ENCODE results near the gene TPSB2. TPM values are rescaled to one million over a fixed set of nuclear protein-coding genes. Genes with fewer than 3 reads are reported as not detected.
"Not testable (repeated sequence)": the region's sequence is repeated elsewhere in the genome, so short reads cannot be mapped to it uniquely, and the experiment has no call there.

Gene TPSB2
- total RNA-seq, 3 donors from 2014 or later, result 3.7 to 21.0 (median 8.2) TPM

GRCh38 chr16:1245452-1246020 is 15.6 kb upstream of the TPSB2 start:
- ATAC-seq (no peak), DNase-seq (peak in 1 of 3 donors; percentile 19)
- no peaks in the 10 kb centered on the region for H3K4me1 ChIP-seq (ENCODE audit: low read depth)
- intact Hi-C loops (cut with DNase I, micrococcal nuclease), result no loop called here
- no peak overlapping the region for H3K4me3 ChIP-seq
- H3K36me3 ChIP-seq (ENCODE audit: low read depth), result no peaks in the 10 kb centered on the region
- no peaks in the 10 kb centered on the region for H3K9me3 ChIP-seq
- no peak for TF ChIP-seq CTCF (IDR thresholded peaks at IDR 0.05)

GRCh38 chr16:1244881-1245280 is 14.9 kb upstream of the TPSB2 start:
- peak in 1 of 3 donors; percentile 48 for DNase-seq
- intact Hi-C loops (cut with DNase I, micrococcal nuclease), result no loop called here
- no peaks in the 10 kb centered on the region for H3K4me1 ChIP-seq (ENCODE audit: low read depth)
- H3K9me3 ChIP-seq, result no peaks in the 10 kb centered on the region
- TF ChIP-seq CTCF (IDR thresholded peaks at IDR 0.05), result no peak
- no peaks in the 10 kb centered on the region for H3K36me3 ChIP-seq (ENCODE audit: low read depth)
- no peak overlapping the region for H3K4me3 ChIP-seq
- ATAC-seq, result peak; percentile 21

- H3K9me3 ChIP-seq; H3K4me1 ChIP-seq (ENCODE audit: low read depth); H3K4me3 ChIP-seq; intact Hi-C loops (cut with DNase I, micrococcal nuclease); H3K36me3 ChIP-seq (ENCODE audit: low read depth); ATAC-seq: not testable (repeated sequence)
- DNase-seq, result peak in 1 of 3 donors; percentile 30
Measured at GRCh38 chr16:1243907-1244850, 14.2 kb upstream of the TPSB2 start.

- H3K4me3 ChIP-seq; ATAC-seq; intact Hi-C loops (cut with DNase I, micrococcal nuclease); H3K4me1 ChIP-seq (ENCODE audit: low read depth); DNase-seq; H3K9me3 ChIP-seq; H3K36me3 ChIP-seq (ENCODE audit: low read depth): not testable (repeated sequence)
Measured at GRCh38 chr16:1243363-1243762, 13.4 kb upstream of the TPSB2 start.

GRCh38 chr16:1241081-1241480 is 11.1 kb upstream of the TPSB2 start:
- H3K9me3 ChIP-seq; H3K4me1 ChIP-seq (ENCODE audit: low read depth); H3K4me3 ChIP-seq; intact Hi-C loops (cut with DNase I, micrococcal nuclease); ATAC-seq; DNase-seq; H3K36me3 ChIP-seq (ENCODE audit: low read depth): not testable (repeated sequence)

GRCh38 chr16:1240436-1240835 is 10.5 kb upstream of the TPSB2 start, which contains the start of gene TPSAB1:
TSS of gene TPSAB1 (plus strand) at chr16:1240705. CDS start at chr16:1240939, 234 bp downstream.
- intact Hi-C loops (cut with DNase I, micrococcal nuclease); H3K36me3 ChIP-seq (ENCODE audit: low read depth); H3K4me1 ChIP-seq (ENCODE audit: low read depth); ATAC-seq; H3K9me3 ChIP-seq; H3K4me3 ChIP-seq: not testable (repeated sequence)
- peak in 1 of 3 donors; percentile 53 for DNase-seq

GRCh38 chr16:1239575-1239974 is 9.6 kb upstream of the TPSB2 start:
- H3K4me3 ChIP-seq; H3K9me3 ChIP-seq; H3K4me1 ChIP-seq (ENCODE audit: low read depth); H3K36me3 ChIP-seq (ENCODE audit: low read depth); ATAC-seq; intact Hi-C loops (cut with DNase I, micrococcal nuclease): not testable (repeated sequence)
- DNase-seq, result peak in 1 of 3 donors; percentile 38

GRCh38 chr16:1238909-1239308 is 8.9 kb upstream of the TPSB2 start:
- H3K36me3 ChIP-seq (ENCODE audit: low read depth); H3K9me3 ChIP-seq; intact Hi-C loops (cut with DNase I, micrococcal nuclease); ATAC-seq; DNase-seq; H3K4me3 ChIP-seq; H3K4me1 ChIP-seq (ENCODE audit: low read depth): not testable (repeated sequence)

Data from mucosa of descending colon (tissue), 3 donors.